H1 (cell line): ENCODE results near the gene EPHA5. TPM values are rescaled to one million over a fixed set of nuclear protein-coding genes. Genes with fewer than 3 reads are reported as not detected.

ENCODE experiments used
- CEBPB ChIP-seq: IDR thresholded peaks from 2 replicates; pipeline ENCODE4 v1.6.1; 2012; ENCODE audit warnings: low read depth, low read length
- EGR1 ChIP-seq: IDR thresholded peaks from 2 replicates; pipeline ENCODE4 v1.6.1; 2011; ENCODE audit warnings: low read depth, low read length, borderline replicate concordance
- EZH2 ChIP-seq: fragments of 200-600 bp; sonication (generic); IDR thresholded peaks from 2 replicates; pipeline ENCODE4 v1.7.1; 2012; ENCODE audit warnings: low read depth, mild to moderate bottlenecking, moderate library complexity, low read length, inconsistent platforms; ENCODE audit not compliant: severe bottlenecking
- JUN ChIP-seq: IDR thresholded peaks from 2 replicates; pipeline ENCODE4 v1.6.1; 2011; ENCODE audit warnings: low read depth, mild to moderate bottlenecking, improper control_type of control experiment, low read length
- RAD21 ChIP-seq, 2 experiments: IDR thresholded peaks in 1 of 2; conservative IDR thresholded peaks in 1 of 2; 2 replicates each; pipeline ENCODE4 v1.6.1; 2011; ENCODE audit warnings: low read depth in 2 of 2, low read length in 2 of 2, improper control_type of control experiment in 1 of 2, inconsistent platforms in 1 of 2, mild to moderate bottlenecking in 1 of 2, moderate library complexity in 1 of 2
- RXRA ChIP-seq: IDR thresholded peaks from 2 replicates; pipeline ENCODE4 v1.6.1; 2011; ENCODE audit warnings: low read depth, mild to moderate bottlenecking, low read length, moderate library complexity; ENCODE audit not compliant: insufficient read depth
- SIRT6 ChIP-seq: IDR thresholded peaks from one replicate; pipeline ENCODE4 v1.7.1; 2012; ENCODE audit warnings: low read length, inconsistent platforms
- polyA plus RNA-seq, 7 experiments: library from polyadenylated mRNA; depleted of rRNA in 3 of 7; stranded (reverse) in 5 of 7; unstranded in 2 of 7; fragments of >200 nt in 5 of 7; fragments of 200-250 nt in 2 of 7; gene quantifications; 1 replicate in 5 of 7; 2 replicates in 1 of 7; 4 replicates in 1 of 7; pipeline versions ENCODE4 v1.2.1 to v1.2.3, GENCODE V29; 2011 to 2013; ENCODE audit warnings: missing spikeins in 2 of 7, mixed read lengths in 2 of 7
- total RNA-seq: library from RNA; stranded (reverse); fragmentation: NEBNext Ultra II Directional; extraction: Animal tissue kit (Norgen Biotek cat#: 25700); gene quantifications from 2 replicates; pipeline ENCODE4 v1.2.1, GENCODE V29; 2021

The EPHA5 gene
- total and polyA plus RNA-seq, 2 of the 8 experiments (the other 6 are each of a cell fraction or from before 2014, with no cell fraction given): 0.03 to 0.11 TPM

DNA sequence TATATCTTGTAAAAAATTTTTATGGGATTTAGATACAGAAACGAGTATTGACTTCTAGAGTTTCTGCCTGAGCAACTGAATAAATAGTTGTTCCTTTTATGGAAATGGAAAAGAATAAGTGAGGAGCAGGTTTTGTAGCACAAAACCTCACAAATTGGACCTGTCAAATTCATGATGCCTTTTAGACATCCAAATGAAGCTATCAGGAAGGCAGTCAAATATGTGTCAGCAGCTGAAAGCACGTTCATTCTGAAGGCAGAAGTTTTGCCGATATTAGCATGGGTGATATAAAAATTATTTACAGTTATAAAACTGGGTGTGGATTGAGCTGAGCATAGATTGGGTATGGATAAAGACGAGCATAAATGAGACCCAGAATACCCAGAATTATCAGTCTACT is 374.0 kb downstream of the EPHA5 start (continued):
- no peak for TF ChIP-seq JUN
- TF ChIP-seq EZH2: no peak
- no peak for TF ChIP-seq CEBPB
- no peak for TF ChIP-seq RXRA
- TF ChIP-seq RAD21 (IDR thresholded peaks at IDR 0.05 in 1 of 2, conservative IDR thresholded peaks at IDR 0.05 in 1 of 2; ENCODE audit: low read depth in 2 of 2, low read length in 2 of 2): no peak
- no peak for TF ChIP-seq EGR1
- no peak for TF ChIP-seq SIRT6
